Measurements from ENCODE around the gene SLC45A1. TPM values are rescaled to one million over a fixed set of nuclear protein-coding genes. Genes with fewer than 3 reads are reported as not detected.

The SLC45A1 gene
- total and polyA plus RNA-seq, 9 of the 15 experiments (the other 6 are each of a cell fraction or from before 2014, with no cell fraction given), result not detected

DNA sequence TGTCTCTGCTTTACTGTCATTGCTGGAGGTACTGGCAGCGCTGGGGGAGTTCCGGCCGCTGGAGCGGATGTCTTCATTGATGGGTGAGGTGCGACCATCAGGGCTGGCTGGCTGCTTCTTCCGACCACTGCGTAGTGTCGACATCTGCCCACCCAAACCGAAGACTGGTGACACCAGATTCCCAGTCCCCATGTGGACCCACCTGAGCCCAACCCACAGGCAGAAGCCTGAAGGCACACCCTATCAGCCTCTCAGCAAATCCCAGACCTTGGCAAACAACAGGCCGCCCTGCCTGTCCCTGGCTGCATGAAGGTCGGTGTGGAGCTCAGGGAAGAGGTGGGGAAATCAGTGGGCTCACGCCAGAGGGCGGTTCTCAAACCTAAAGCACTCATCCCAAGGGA lies 44.8 kb downstream of the SLC45A1 start:
- WGBS (ENCODE audit: insufficient coverage, low coverage, missing lambda C conversion rate), result 92% methylated on average over 13 of the region's 13 CpGs
- DNase-seq (ENCODE audit: extremely low read depth in 1 of 4, low spot score in 3 of 4) (no peak), FAIRE-seq (no peak), ATAC-seq (no peak)
- no peak overlapping the region for H3K4me2 ChIP-seq (ENCODE audit: insufficient read depth, low read length)
- peaks cover 61% of the 10 kb centered on the region; the same call in 2 of the 3 replicates for H3K36me3 ChIP-seq (ENCODE audit: control insufficient read depth, insufficient read depth, low read length)
- H3K27me3 ChIP-seq (ENCODE audit: control insufficient read depth in 2 of 2, insufficient read depth in 2 of 2, low read length in 2 of 2), result no peaks in the 10 kb centered on the region
- H3K4me1 ChIP-seq (replicated peaks in 1 of 2; ENCODE audit: control insufficient read depth in 2 of 2, insufficient read depth in 2 of 2, low read length in 2 of 2), result peaks cover 0 to 28% of the 10 kb centered on the region in 2 experiments; a peak in 1 of 5 replicates
- CTCF ChIA-PET (ENCODE audit: low intra/inter-chr PET ratio), result no interaction called here
- POLR2A ChIA-PET, result interaction anchor here (0.7 kb wide), 1 partner anchor 106 kb away, joined by 3 read pairs; no protein-coding TSS in a partner anchor
- no TSS peak for BruUV-seq (replicated peaks)
- H3K79me2 ChIP-seq (ENCODE audit: control insufficient read depth, insufficient read depth, low read length), result no peaks in the 10 kb centered on the region
- no peak overlapping the region for H3K27ac ChIP-seq (ENCODE audit: extremely low read depth, low read depth, low read length)
- H3K9ac ChIP-seq (ENCODE audit: insufficient read depth in 1 of 2, low read depth in 2 of 2, low read length in 2 of 2), result no peak overlapping the region
- 0 out of 2 replicates have a peak, but pooled peaks cover 2% of the 10 kb centered on the region for H4K20me1 ChIP-seq (replicated peaks; ENCODE audit: control insufficient read depth, insufficient read depth, low read length)
- no peaks in the 10 kb centered on the region for H3K9me3 ChIP-seq (replicated peaks; ENCODE audit: control insufficient read depth, insufficient read depth, low read depth, low read length)
- no peak overlapping the region for H2AFZ ChIP-seq (ENCODE audit: low read depth, low read length)
- H3K4me3 ChIP-seq, result no peak overlapping the region
- no peaks in the 10 kb centered on the region for H3K9me1 ChIP-seq (ENCODE audit: control insufficient read depth, insufficient read depth, low read length)
- intact Hi-C loops (cut with micrococcal nuclease), result no loop called here
- TF ChIP-seq MED1 (CRISPR knock-in tag; IDR thresholded peaks at IDR 0.05; ENCODE audit: borderline replicate concordance), result no peak
- no peak for TF ChIP-seq RBM25 (IDR thresholded peaks at IDR 0.05; ENCODE audit: low read depth, low read length, severe bottlenecking)
- TF ChIP-seq RBBP5 (IDR thresholded peaks at IDR 0.05; ENCODE audit: borderline replicate concordance, insufficient read depth, low read length, poor library complexity, severe bottlenecking), result no peak
- TF ChIP-seq, protein P1, sequence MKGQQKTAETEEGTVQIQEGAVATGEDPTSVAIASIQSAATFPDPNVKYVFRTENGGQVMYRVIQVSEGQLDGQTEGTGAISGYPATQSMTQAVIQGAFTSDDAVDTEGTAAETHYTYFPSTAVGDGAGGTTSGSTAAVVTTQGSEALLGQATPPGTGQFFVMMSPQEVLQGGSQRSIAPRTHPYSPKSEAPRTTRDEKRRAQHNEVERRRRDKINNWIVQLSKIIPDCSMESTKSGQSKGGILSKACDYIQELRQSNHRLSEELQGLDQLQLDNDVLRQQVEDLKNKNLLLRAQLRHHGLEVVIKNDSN (CRISPR knock-in tag; IDR thresholded peaks at IDR 0.05), result no peak
- no peak for TF ChIP-seq MEF2A (IDR thresholded peaks at IDR 0.05; ENCODE audit: control insufficient read depth, low read depth, low read length)
- TF ChIP-seq, protein P2, sequence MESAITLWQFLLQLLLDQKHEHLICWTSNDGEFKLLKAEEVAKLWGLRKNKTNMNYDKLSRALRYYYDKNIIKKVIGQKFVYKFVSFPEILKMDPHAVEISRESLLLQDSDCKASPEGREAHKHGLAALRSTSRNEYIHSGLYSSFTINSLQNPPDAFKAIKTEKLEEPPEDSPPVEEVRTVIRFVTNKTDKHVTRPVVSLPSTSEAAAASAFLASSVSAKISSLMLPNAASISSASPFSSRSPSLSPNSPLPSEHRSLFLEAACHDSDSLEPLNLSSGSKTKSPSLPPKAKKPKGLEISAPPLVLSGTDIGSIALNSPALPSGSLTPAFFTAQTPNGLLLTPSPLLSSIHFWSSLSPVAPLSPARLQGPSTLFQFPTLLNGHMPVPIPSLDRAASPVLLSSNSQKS (CRISPR knock-in tag; IDR thresholded peaks at IDR 0.05), result no peak
- TF ChIP-seq LCOR (CRISPR knock-in tag; IDR thresholded peaks at IDR 0.05), result no peak
- TF ChIP-seq FOS (IDR thresholded peaks at IDR 0.05; ENCODE audit: extremely low read depth, insufficient read length), result no peak
- TF ChIP-seq, protein P3, sequence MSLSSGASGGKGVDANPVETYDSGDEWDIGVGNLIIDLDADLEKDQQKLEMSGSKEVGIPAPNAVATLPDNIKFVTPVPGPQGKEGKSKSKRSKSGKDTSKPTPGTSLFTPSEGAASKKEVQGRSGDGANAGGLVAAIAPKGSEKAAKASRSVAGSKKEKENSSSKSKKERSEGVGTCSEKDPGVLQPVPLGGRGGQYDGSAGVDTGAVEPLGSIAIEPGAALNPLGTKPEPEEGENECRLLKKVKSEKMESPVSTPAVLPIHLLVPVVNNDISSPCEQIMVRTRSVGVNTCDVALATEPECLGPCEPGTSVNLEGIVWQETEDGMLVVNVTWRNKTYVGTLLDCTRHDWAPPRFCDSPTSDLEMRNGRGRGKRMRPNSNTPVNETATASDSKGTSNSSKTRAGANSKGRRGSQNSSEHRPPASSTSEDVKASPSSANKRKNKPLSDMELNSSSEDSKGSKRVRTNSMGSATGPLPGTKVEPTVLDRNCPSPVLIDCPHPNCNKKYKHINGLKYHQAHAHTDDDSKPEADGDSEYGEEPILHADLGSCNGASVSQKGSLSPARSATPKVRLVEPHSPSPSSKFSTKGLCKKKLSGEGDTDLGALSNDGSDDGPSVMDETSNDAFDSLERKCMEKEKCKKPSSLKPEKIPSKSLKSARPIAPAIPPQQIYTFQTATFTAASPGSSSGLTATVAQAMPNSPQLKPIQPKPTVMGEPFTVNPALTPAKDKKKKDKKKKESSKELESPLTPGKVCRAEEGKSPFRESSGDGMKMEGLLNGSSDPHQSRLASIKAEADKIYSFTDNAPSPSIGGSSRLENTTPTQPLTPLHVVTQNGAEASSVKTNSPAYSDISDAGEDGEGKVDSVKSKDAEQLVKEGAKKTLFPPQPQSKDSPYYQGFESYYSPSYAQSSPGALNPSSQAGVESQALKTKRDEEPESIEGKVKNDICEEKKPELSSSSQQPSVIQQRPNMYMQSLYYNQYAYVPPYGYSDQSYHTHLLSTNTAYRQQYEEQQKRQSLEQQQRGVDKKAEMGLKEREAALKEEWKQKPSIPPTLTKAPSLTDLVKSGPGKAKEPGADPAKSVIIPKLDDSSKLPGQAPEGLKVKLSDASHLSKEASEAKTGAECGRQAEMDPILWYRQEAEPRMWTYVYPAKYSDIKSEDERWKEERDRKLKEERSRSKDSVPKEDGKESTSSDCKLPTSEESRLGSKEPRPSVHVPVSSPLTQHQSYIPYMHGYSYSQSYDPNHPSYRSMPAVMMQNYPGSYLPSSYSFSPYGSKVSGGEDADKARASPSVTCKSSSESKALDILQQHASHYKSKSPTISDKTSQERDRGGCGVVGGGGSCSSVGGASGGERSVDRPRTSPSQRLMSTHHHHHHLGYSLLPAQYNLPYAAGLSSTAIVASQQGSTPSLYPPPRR (CRISPR knock-in tag; IDR thresholded peaks at IDR 0.05; ENCODE audit: borderline replicate concordance), result no peak
- no peak for TF ChIP-seq MIER1 (IDR thresholded peaks at IDR 0.05; ENCODE audit: low read depth)
- no peak for TF ChIP-seq CBX2 (IDR thresholded peaks at IDR 0.05; ENCODE audit: insufficient read depth, low read length, poor library complexity, severe bottlenecking)
- in situ Hi-C loops (cut with MboI), result no loop called here

Data from K562 (cell line).